Measurements from ENCODE around the gene TRAPPC2L. TPM values are rescaled to one million over a fixed set of nuclear protein-coding genes. Genes with fewer than 3 reads are reported as not detected.
"Not testable (repeated sequence)": the region's sequence is repeated elsewhere in the genome, so short reads cannot be mapped to it uniquely, and the experiment has no call there.

Gene TRAPPC2L
- total and polyA plus RNA-seq, 12 donors, result 37.5 to 63.3 (median 50.9) TPM

GRCh38 chr16:88886845-88887521 lies 30.1 kb downstream of the TRAPPC2L start:
- H3K9me3 ChIP-seq, result peaks cover 0 to 4% (median 0%) of the 10 kb centered on the region in 11 donors
- intact Hi-C loops (cut with DNase I), result loop anchor here in 6 of 10 donors (1.0 to 5.0 kb wide), 6 partner anchors 22 to 54 kb away; no protein-coding TSS in a partner anchor
- peaks cover 0 to under 1% (median 0%) of the 10 kb centered on the region in 7 donors for H3K27me3 ChIP-seq
- 44 to 57% methylated on average over 39 of the region's 39 CpGs for WGBS, 2 donors
- DNase-seq (peak; percentile 90 to 94), ATAC-seq (peak; percentile 82 to 94 (median 88))
- peaks cover 0 to 64% (median 22%) of the 10 kb centered on the region in 9 donors for H3K36me3 ChIP-seq
- H3K4me1 ChIP-seq, result peaks cover 19 to 40% (median 27%) of the 10 kb centered on the region in 9 donors
- H3K27ac ChIP-seq, result peak overlapping the region; percentile 63 to 90 (median 82)
- peak in 6 of 9 donors; percentile 14 to 62 (median 40) for TF ChIP-seq CTCF (IDR thresholded peaks at IDR 0.05)
- peak overlapping the region in 2 of 10 donors; percentile 12 to 22 for H3K4me3 ChIP-seq

GRCh38 chr16:88888057-88888456 lies 31.1 kb downstream of the TRAPPC2L start:
- WGBS, 2 donors, result 41 to 51% methylated on average over 14 of the region's 14 CpGs
- H3K36me3 ChIP-seq, result peaks cover 0 to 61% (median 22%) of the 10 kb centered on the region in 9 donors
- H3K27me3 ChIP-seq, result no peaks in the 10 kb centered on the region
- H3K4me3 ChIP-seq, result no peak overlapping the region
- ATAC-seq (no peak), DNase-seq (no peak)
- peak overlapping the region; percentile 63 to 90 (median 82) for H3K27ac ChIP-seq
- peaks cover 19 to 40% (median 27%) of the 10 kb centered on the region in 9 donors for H3K4me1 ChIP-seq
- peaks cover 0 to 4% (median 0%) of the 10 kb centered on the region in 11 donors for H3K9me3 ChIP-seq
- TF ChIP-seq CTCF (IDR thresholded peaks at IDR 0.05), result no peak
- intact Hi-C loops (cut with DNase I), result loop anchor here in 5 of 10 donors (2.0 to 5.0 kb wide), 3 partner anchors 34 to 51 kb away; no protein-coding TSS in a partner anchor

GRCh38 chr16:88888461-88889387 lies 31.8 kb downstream of the TRAPPC2L start:
- peaks cover 0 to 4% (median 0%) of the 10 kb centered on the region in 11 donors for H3K9me3 ChIP-seq
- H3K36me3 ChIP-seq, result peaks cover 0 to 58% (median 15%) of the 10 kb centered on the region in 9 donors
- no peaks in the 10 kb centered on the region for H3K27me3 ChIP-seq
- H3K4me1 ChIP-seq, result peaks cover 19 to 40% (median 27%) of the 10 kb centered on the region in 9 donors
- H3K27ac ChIP-seq, result peak overlapping the region; percentile 46 to 90 (median 78)
- TF ChIP-seq CTCF (IDR thresholded peaks at IDR 0.05), result no peak
- DNase-seq (peak; percentile 69 to 81), ATAC-seq (peak in 4 of 8 donors; percentile 10 to 36 (median 27))
- intact Hi-C loops (cut with DNase I), result loop anchor here in 5 of 10 donors (2.0 to 5.0 kb wide), 3 partner anchors 34 to 50 kb away; no protein-coding TSS in a partner anchor
- H3K4me3 ChIP-seq, result no peak overlapping the region
- 63 to 64% methylated on average over 29 to 30 of the region's 30 CpGs for WGBS, 2 donors

- H3K27me3 ChIP-seq, H3K9me3 ChIP-seq, H3K4me3 ChIP-seq, DNase-seq, ATAC-seq: not testable (repeated sequence)
- Histone ChIP-seq H3K4me1 (peaks cover 19 to 40% (median 27%) of the 10 kb centered on the region in 9 donors), H3K36me3 (peaks cover 0 to 48% (median 5%) of the 10 kb centered on the region in 9 donors), H3K27ac (peak overlapping the region in 2 of 10 donors; percentile 19 to 34)
- WGBS, 2 donors, result 85 to 91% methylated on average over 46 to 48 of the region's 48 CpGs
- intact Hi-C loops (cut with DNase I), result loop anchor here in 6 of 10 donors (2.0 to 5.0 kb wide), 3 partner anchors 32 to 49 kb away; no protein-coding TSS in a partner anchor
Observed at GRCh38 chr16:88889702-88890352, 32.9 kb downstream of the TRAPPC2L start.

All from heart right ventricle (tissue), 16 donors.